Keratinocyte (primary cell): Measurements from ENCODE around the gene SP140L. TPM values are rescaled to one million over a fixed set of nuclear protein-coding genes. Genes with fewer than 3 reads are reported as not detected.

Source experiments
- DNase-seq: peaks from one replicate; pipeline ENCODE4 v3.0.0-alpha.2; 2011; ENCODE audit warnings: low read depth, missing footprints, low spot score
- FAIRE-seq: peaks from 2 replicates; lab custom pipeline; 2011; peaks lifted over from hg19 to GRCh38; lab: Jason Lieb, UNC
- H2AFZ ChIP-seq: 2 replicates; pipeline ENCODE4 v1.6.0; 2012; ENCODE audit warnings: low read length, control low read depth, inconsistent platforms; ENCODE audit not compliant: control insufficient read depth
- H3K27ac ChIP-seq: 2 replicates; pipeline ENCODE4 v1.5.1; 2011; ENCODE audit warnings: low read length; ENCODE audit not compliant: control insufficient read depth, insufficient read depth
- H3K27me3 ChIP-seq: 3 replicates; pipeline ENCODE4 v1.6.0; 2011; ENCODE audit warnings: low read length; ENCODE audit not compliant: control insufficient read depth, insufficient read depth; ENCODE audit errors: extremely low read depth
- H3K36me3 ChIP-seq, 2 experiments: 2 replicates in 1 of 2; 3 replicates in 1 of 2; pipeline ENCODE4 v1.5.1; 2011; ENCODE audit warnings: low read length in 2 of 2, mild to moderate bottlenecking in 1 of 2; ENCODE audit not compliant: control insufficient read depth in 2 of 2, insufficient read depth in 2 of 2; ENCODE audit errors: extremely low read depth in 1 of 2
- H3K4me1 ChIP-seq: 3 replicates; pipeline ENCODE4 v1.5.1; 2011; ENCODE audit warnings: low read length; ENCODE audit not compliant: control insufficient read depth, insufficient read depth; ENCODE audit errors: extremely low read depth
- H3K4me2 ChIP-seq: 3 replicates; pipeline ENCODE4 v1.6.0; 2011; ENCODE audit warnings: low read depth, low read length; ENCODE audit not compliant: control insufficient read depth, insufficient read depth; ENCODE audit errors: extremely low read depth
- H3K4me3 ChIP-seq, 3 experiments: fragments of 200-600 bp in 1 of 3; sonication (generic) in 1 of 3; 2 replicates in 2 of 3; 3 replicates in 1 of 3; pipeline ENCODE4 v1.5.1; 2011 to 2016; ENCODE audit warnings: low read length in 3 of 3, mild to moderate bottlenecking in 3 of 3, control low read depth in 2 of 3, inconsistent platforms in 1 of 3, low read depth in 1 of 3, mixed read lengths in 1 of 3, mixed run types in 1 of 3, moderate library complexity in 1 of 3; ENCODE audit not compliant: control insufficient read depth in 2 of 3, insufficient read depth in 2 of 3; ENCODE audit errors: extremely low read depth in 1 of 3
- H3K79me2 ChIP-seq: 2 replicates; pipeline ENCODE4 v1.6.0; 2012; ENCODE audit warnings: low read length; ENCODE audit not compliant: control insufficient read depth, insufficient read depth
- H3K9ac ChIP-seq: 3 replicates; pipeline ENCODE4 v1.6.0; 2011; ENCODE audit warnings: low read length; ENCODE audit not compliant: control insufficient read depth, insufficient read depth; ENCODE audit errors: extremely low read depth
- H3K9me1 ChIP-seq: 3 replicates; pipeline ENCODE4 v1.6.0; 2011; ENCODE audit warnings: low read length; ENCODE audit not compliant: control insufficient read depth, insufficient read depth; ENCODE audit errors: extremely low read depth
- H3K9me3 ChIP-seq: 2 replicates; pipeline ENCODE4 v1.5.1; 2012; ENCODE audit warnings: low read depth, low read length; ENCODE audit not compliant: control insufficient read depth
- H4K20me1 ChIP-seq: 3 replicates; pipeline ENCODE4 v1.6.0; 2011; ENCODE audit warnings: low read length; ENCODE audit not compliant: control insufficient read depth, insufficient read depth; ENCODE audit errors: extremely low read depth
- CTCF ChIP-seq, 3 experiments: IDR thresholded peaks in 1 of 3; conservative IDR thresholded peaks in 1 of 3; optimal IDR thresholded peaks in 1 of 3; 2 replicates in 2 of 3; 3 replicates in 1 of 3; pipeline versions ENCODE3 to v1.5.1; 2011; ENCODE audit warnings: low read length in 3 of 3, mild to moderate bottlenecking in 3 of 3, moderate library complexity in 2 of 3, control low read depth in 1 of 3, inconsistent platforms in 1 of 3; ENCODE audit not compliant: insufficient read depth in 2 of 3; ENCODE audit errors: extremely low read depth in 1 of 3
- EZH2 ChIP-seq: IDR thresholded peaks from one replicate; pipeline ENCODE4 v1.6.1; 2012; ENCODE audit warnings: inconsistent platforms, mild to moderate bottlenecking, low read length, moderate library complexity
- dilution Hi-C: fragments of 300-500 bp; cut with MboI; formaldehyde crosslinking; loops from one replicate; pipeline ENCODE4 v1.7.0; 2020; ENCODE audit warnings: low sequenced_read_pairs; ENCODE audit not compliant: extremely low pct_ligation_motif_present
- polyA plus RNA-seq, 5 experiments: library from polyadenylated mRNA; depleted of rRNA in 3 of 5; stranded (reverse) in 3 of 5; stranded (forward) in 1 of 5; unstranded in 1 of 5; fragments of >200 nt; gene quantifications; 1 replicate in 1 of 5; 2 replicates in 3 of 5; 3 replicates in 1 of 5; pipeline versions ENCODE4 v1.2.1 to v1.2.3, GENCODE V29; 2011 to 2012; ENCODE audit warnings: missing spikeins in 2 of 5, low read depth in 1 of 5, low replicate concordance in 1 of 5

Gene SP140L
- polyA plus RNA-seq, 1 donor (not counting 4 experiments of a cell fraction or from before 2014, with no cell fraction given): 10.8 TPM

GRCh38 chr2:230447036-230447435 is 120.0 kb downstream of the SP140L start:
- no peak overlapping the region for H3K9ac ChIP-seq
- dilution Hi-C loops: no loop called here
- peaks cover 19% of the 10 kb centered on the region for H3K79me2 ChIP-seq
- no peak overlapping the region for H3K4me3 ChIP-seq
- no peak overlapping the region for H2AFZ ChIP-seq
- FAIRE-seq (no peak), DNase-seq (no peak)
- no peaks in the 10 kb centered on the region for H3K27me3 ChIP-seq
- H3K9me3 ChIP-seq: no peaks in the 10 kb centered on the region
- H3K9me1 ChIP-seq: no peaks in the 10 kb centered on the region
- H3K27ac ChIP-seq: no peak overlapping the region
- H4K20me1 ChIP-seq: peaks cover 2% of the 10 kb centered on the region
- H3K4me2 ChIP-seq: no peak overlapping the region
- H3K36me3 ChIP-seq: peaks cover 39 to 40% of the 10 kb centered on the region in 2 experiments
- TF ChIP-seq EZH2 (no peak), CTCF (optimal IDR thresholded peaks at IDR 0.05 in 1 of 3, IDR thresholded peaks at IDR 0.05 in 1 of 3, conservative IDR thresholded peaks at IDR 0.05 in 1 of 3; ENCODE audit: extremely low read depth in 1 of 3, insufficient read depth in 2 of 3, low read length in 3 of 3) (no peak)
- H3K4me1 ChIP-seq: peaks cover 6% of the 10 kb centered on the region

GRCh38 chr2:230447455-230448451 is 120.8 kb downstream of the SP140L start:
- Histone ChIP-seq H3K36me3 (peaks cover 39 to 40% of the 10 kb centered on the region in 2 experiments), H3K9ac (no peak overlapping the region), H4K20me1 (peaks cover 2% of the 10 kb centered on the region), H3K27ac (no peak overlapping the region), H3K4me1 (peaks cover 6% of the 10 kb centered on the region), H3K4me2 (no peak overlapping the region), H3K4me3 (no peak overlapping the region), H3K9me1 (no peaks in the 10 kb centered on the region), H2AFZ (no peak overlapping the region), H3K27me3 (no peaks in the 10 kb centered on the region), H3K79me2 (peaks cover 14% of the 10 kb centered on the region), H3K9me3 (no peaks in the 10 kb centered on the region)
- DNase-seq (no peak), FAIRE-seq (peak; percentile 44)
- dilution Hi-C loops: no loop called here
- TF ChIP-seq CTCF (optimal IDR thresholded peaks at IDR 0.05 in 1 of 3, IDR thresholded peaks at IDR 0.05 in 1 of 3, conservative IDR thresholded peaks at IDR 0.05 in 1 of 3; ENCODE audit: extremely low read depth in 1 of 3, insufficient read depth in 2 of 3, low read length in 3 of 3) (no peak), EZH2 (no peak)
